HCT116 (cell line): ENCODE measurements around the gene TMEM242. TPM values are rescaled to one million over a fixed set of nuclear protein-coding genes. Genes with fewer than 3 reads are reported as not detected.

ENCODE experiments used
- ATAC-seq: fragments of 200-7000 bp; cut with Tn5 transposase; 2 replicates; pipeline ENCODE4 v1.9.1; 2020; ENCODE audit warnings: mild to moderate bottlenecking, moderate library complexity
- BruUV-seq: library from RNA; stranded (reverse); fragments of 400-500 nt; replicated peaks from 2 replicates; lab custom pipeline; 2021; lab: Mats Ljungman, UMichigan
- CTCF ChIA-PET: fragments of 300-600 bp; sonication (Branson Sonifier 250); formaldehyde crosslinking; loops from one replicate; lab custom pipeline; 2021; ENCODE audit warnings: antibody characterized with exemption; lab: Charles Lee
- POLR2A ChIA-PET: fragments of 300-600, 350-600 bp; sonication (Branson Sonifier 250); formaldehyde crosslinking; loops from one replicate; lab custom pipeline; 2021; ENCODE audit warnings: antibody characterized with exemption; lab: Charles Lee
- RAD21 ChIA-PET, 2 experiments: fragments of 300-600 bp; sonication (Branson Sonifier 250); formaldehyde crosslinking; loops; one replicate each; lab custom pipeline; 2023; ENCODE audit warnings: low total read pairs in 2 of 2; ENCODE audit not compliant: uncharacterized antibody in 2 of 2, unreplicated experiment in 2 of 2, low non-redundant PET in 1 of 2; lab: Charles Lee
- DNase-seq: peaks from one replicate; pipeline ENCODE4 v3.0.0-alpha.2; 2010; ENCODE audit warnings: low read depth, low spot score
- H2AFZ ChIP-seq: fragments of 200-600 bp; shearing (Covaris generic), sonication (generic); 2 replicates; pipeline ENCODE4 v1.6.1; 2017; ENCODE audit warnings: low read depth, mixed run types, mixed read lengths, antibody characterized with exemption, low read length; ENCODE audit not compliant: poor library complexity, severe bottlenecking
- H3K27ac ChIP-seq: 2 replicates; pipeline ENCODE4 v1.5.1; 2012; ENCODE audit warnings: low read depth, low read length
- H3K27me3 ChIP-seq: fragments of 200-600 bp; sonication (generic); 2 replicates; pipeline ENCODE4 v1.6.1; 2016; ENCODE audit warnings: mixed run types, low read length, mixed read lengths; ENCODE audit not compliant: insufficient read depth
- H3K36me3 ChIP-seq, 2 experiments: fragments of 200-500 bp in 1 of 2; fragments of 200-600 bp in 1 of 2; sonication (Bioruptor generic) in 1 of 2; sonication (generic) in 1 of 2; 2 replicates each; pipeline versions ENCODE4 v1.5.1 to v1.6.1; 2014 to 2016; ENCODE audit warnings: low read length in 2 of 2, inconsistent platforms in 1 of 2, mixed read lengths in 1 of 2, mixed run types in 1 of 2; ENCODE audit not compliant: insufficient read depth in 2 of 2, control insufficient read depth in 1 of 2
- H3K4me1 ChIP-seq, 2 experiments: fragments of 200-600 bp in 1 of 2; sonication (generic) in 1 of 2; 2 replicates each; pipeline versions ENCODE4 v1.5.1 to v1.6.1; 2012 to 2017; ENCODE audit warnings: low read length in 2 of 2, inconsistent platforms in 1 of 2, mild to moderate bottlenecking in 1 of 2, mixed read lengths in 1 of 2, mixed run types in 1 of 2, moderate library complexity in 1 of 2; ENCODE audit not compliant: insufficient read depth in 2 of 2, control insufficient read depth in 1 of 2
- H3K4me2 ChIP-seq: fragments of 200-600 bp; sonication (generic); 2 replicates; pipeline ENCODE4 v1.6.1; 2017; ENCODE audit warnings: mixed run types, low read length, mixed read lengths
- H3K4me3 ChIP-seq, 2 experiments: fragments of 200-600 bp in 1 of 2; sonication (generic) in 1 of 2; replicated peaks in 1 of 2; 2 replicates each; pipeline ENCODE4 v1.5.1; 2011 to 2016; ENCODE audit warnings: low read length in 2 of 2, control low read depth in 1 of 2, low read depth in 1 of 2, mild to moderate bottlenecking in 1 of 2, mixed read lengths in 1 of 2, mixed run types in 1 of 2
- H3K79me2 ChIP-seq: fragments of 200-600 bp; sonication (generic); 2 replicates; pipeline ENCODE4 v1.6.1; 2017; ENCODE audit warnings: mild to moderate bottlenecking, mixed run types, low read length, moderate library complexity, mixed read lengths; ENCODE audit not compliant: insufficient read depth
- H3K9ac ChIP-seq: fragments of 200-600 bp; sonication (generic); 2 replicates; pipeline ENCODE4 v1.6.1; 2016; ENCODE audit warnings: low read length, mixed read lengths
- H3K9me2 ChIP-seq: fragments of 200-600 bp; sonication (generic), shearing (Covaris generic); 2 replicates; pipeline ENCODE4 v1.6.1; 2017; ENCODE audit warnings: mixed run types, mild to moderate bottlenecking, moderate library complexity; ENCODE audit not compliant: insufficient read depth
- H3K9me3 ChIP-seq, 2 experiments: fragments of 200-500 bp in 1 of 2; fragments of 200-600 bp in 1 of 2; sonication (Bioruptor generic) in 1 of 2; sonication (generic) in 1 of 2; 2 replicates each; pipeline ENCODE4 v1.6.1; 2014 to 2017; ENCODE audit warnings: low read length in 2 of 2, mixed read lengths in 2 of 2, inconsistent platforms in 1 of 2, low read depth in 1 of 2, mild to moderate bottlenecking in 1 of 2, mixed run types in 1 of 2, moderate library complexity in 1 of 2; ENCODE audit not compliant: control insufficient read depth in 1 of 2, insufficient read depth in 1 of 2
- H4K20me1 ChIP-seq: fragments of 200-600 bp; sonication (generic), shearing (Covaris generic); 2 replicates; pipeline ENCODE4 v1.6.1; 2017; ENCODE audit warnings: mixed run types, mild to moderate bottlenecking, moderate library complexity; ENCODE audit not compliant: insufficient read depth
- CBX3 ChIP-seq: IDR thresholded peaks from 2 replicates; pipeline ENCODE4 v1.6.1; 2012; ENCODE audit warnings: low read depth
- EGR1 ChIP-seq: IDR thresholded peaks from 2 replicates; pipeline ENCODE4 v1.6.1; 2012; ENCODE audit warnings: low read depth
- ELF1 ChIP-seq: IDR thresholded peaks from 2 replicates; pipeline ENCODE4 v1.6.1; 2012; ENCODE audit warnings: low read depth, borderline replicate concordance
- EZH2 ChIP-seq: fragments of 200-600 bp; sonication (generic); IDR thresholded peaks from 2 replicates; pipeline ENCODE4 v1.6.1; 2017; ENCODE audit warnings: antibody characterized with exemption, mixed run types
- RAD21 ChIP-seq: IDR thresholded peaks from 2 replicates; pipeline ENCODE4 v1.6.1; 2012; ENCODE audit warnings: low read depth, mild to moderate bottlenecking
- SRF ChIP-seq: IDR thresholded peaks from 2 replicates; pipeline ENCODE4 v1.6.1; 2012; ENCODE audit warnings: low read depth
- YY1 ChIP-seq: IDR thresholded peaks from 2 replicates; pipeline ENCODE4 v1.6.1; 2011; ENCODE audit warnings: low read length, low read depth, moderate library complexity, mild to moderate bottlenecking; ENCODE audit not compliant: insufficient replicate concordance; ENCODE audit errors: extremely low read depth
- ZNF274 ChIP-seq: fragments of 200-500 bp; sonication (Bioruptor generic); IDR thresholded peaks from 2 replicates; pipeline ENCODE4 v1.6.1; 2014; ENCODE audit warnings: mild to moderate bottlenecking, low read depth, low read length, inconsistent platforms
- intact Hi-C: fragments of 100-400 bp; cut with micrococcal nuclease; formaldehyde crosslinking; loops from 2 replicates; pipeline ENCODE4 v1.10.0; 2022
- total RNA-seq: library from RNA; stranded (reverse); gene quantifications from one replicate; pipeline ENCODE4 v1.2.1, GENCODE V29; 2021; ENCODE audit not compliant: unreplicated experiment
- TF ChIP-seq, protein P1 (sequence below): IDR thresholded peaks from 2 replicates; pipeline ENCODE4 v1.6.1; 2012
- TF ChIP-seq, protein P2 (sequence below): IDR thresholded peaks from 2 replicates; pipeline ENCODE4 v1.6.1; 2011; ENCODE audit warnings: mild to moderate bottlenecking, low read length, moderate library complexity; ENCODE audit not compliant: insufficient replicate concordance; ENCODE audit errors: extremely low read depth
- TF ChIP-seq, protein P3 (sequence below): IDR thresholded peaks from 2 replicates; pipeline ENCODE4 v1.6.1; 2012
- TF ChIP-seq, protein P4 (sequence below), 3 experiments: fragments of 200-600 bp in 1 of 3; sonication (generic) in 1 of 3; IDR thresholded peaks in 2 of 3; conservative IDR thresholded peaks in 1 of 3; 2 replicates each; pipeline ENCODE4 v1.5.1; 2012 to 2017; ENCODE audit warnings: low read depth in 2 of 3, low read length in 2 of 3, antibody characterized with exemption in 1 of 3, borderline replicate concordance in 1 of 3, control low read depth in 1 of 3, mild to moderate bottlenecking in 1 of 3, mixed read lengths in 1 of 3, mixed run types in 1 of 3, moderate library complexity in 1 of 3; ENCODE audit not compliant: insufficient read depth in 1 of 3

The TMEM242 gene
- total RNA-seq, 1 experiment from 2014 or later = 11.6 TPM

DNA sequence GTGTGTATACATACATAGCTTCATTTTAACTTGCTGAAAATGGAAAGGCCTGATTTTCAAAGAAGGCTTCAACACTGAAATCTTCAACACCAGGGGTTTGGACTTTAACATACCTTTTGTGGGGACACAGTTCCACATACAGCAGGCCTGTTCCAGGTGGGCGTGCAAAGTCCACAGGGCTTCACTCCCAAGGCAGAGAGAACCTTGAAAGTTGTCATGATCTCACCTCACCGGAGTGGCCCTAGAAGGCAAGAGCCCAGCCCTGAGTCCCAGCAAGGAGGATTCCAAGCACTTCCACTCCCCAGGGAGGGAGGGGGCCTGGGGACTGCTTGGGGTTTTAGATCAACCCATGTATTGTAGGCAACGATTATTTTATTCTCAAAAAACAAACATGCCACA is 47.2 kb downstream of the TMEM242 start:
- Histone ChIP-seq H3K36me3 (no peaks in the 10 kb centered on the region), H3K27me3 (no peaks in the 10 kb centered on the region), H3K27ac (no peak overlapping the region), H3K4me1 (peaks cover 10 to 26% of the 10 kb centered on the region in 2 experiments; a peak in 3 of 4 replicates), H4K20me1 (no peaks in the 10 kb centered on the region), H3K79me2 (no peaks in the 10 kb centered on the region), H3K4me3 (no peak overlapping the region), H3K9ac (no peak overlapping the region), H3K9me2 (no peaks in the 10 kb centered on the region), H3K9me3 (no peaks in the 10 kb centered on the region), H3K4me2 (no peak overlapping the region), H2AFZ (no peak overlapping the region)
- intact Hi-C loops = loop anchor here (5.0 to 10.0 kb wide), 2 partner anchors 131 to 244 kb away; no protein-coding TSS in a partner anchor
- ChIA-PET CTCF (no interaction called here), POLR2A (no interaction called here), RAD21 (no interaction called here)
- TF ChIP-seq, protein P1, sequence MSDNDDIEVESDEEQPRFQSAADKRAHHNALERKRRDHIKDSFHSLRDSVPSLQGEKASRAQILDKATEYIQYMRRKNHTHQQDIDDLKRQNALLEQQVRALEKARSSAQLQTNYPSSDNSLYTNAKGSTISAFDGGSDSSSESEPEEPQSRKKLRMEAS = no peak
- TF ChIP-seq ZNF274 (no peak), EZH2 (no peak), EGR1 (no peak), RAD21 (no peak), YY1 (no peak), ELF1 (no peak), CBX3 (no peak), SRF (no peak)
- TF ChIP-seq, protein P2, sequence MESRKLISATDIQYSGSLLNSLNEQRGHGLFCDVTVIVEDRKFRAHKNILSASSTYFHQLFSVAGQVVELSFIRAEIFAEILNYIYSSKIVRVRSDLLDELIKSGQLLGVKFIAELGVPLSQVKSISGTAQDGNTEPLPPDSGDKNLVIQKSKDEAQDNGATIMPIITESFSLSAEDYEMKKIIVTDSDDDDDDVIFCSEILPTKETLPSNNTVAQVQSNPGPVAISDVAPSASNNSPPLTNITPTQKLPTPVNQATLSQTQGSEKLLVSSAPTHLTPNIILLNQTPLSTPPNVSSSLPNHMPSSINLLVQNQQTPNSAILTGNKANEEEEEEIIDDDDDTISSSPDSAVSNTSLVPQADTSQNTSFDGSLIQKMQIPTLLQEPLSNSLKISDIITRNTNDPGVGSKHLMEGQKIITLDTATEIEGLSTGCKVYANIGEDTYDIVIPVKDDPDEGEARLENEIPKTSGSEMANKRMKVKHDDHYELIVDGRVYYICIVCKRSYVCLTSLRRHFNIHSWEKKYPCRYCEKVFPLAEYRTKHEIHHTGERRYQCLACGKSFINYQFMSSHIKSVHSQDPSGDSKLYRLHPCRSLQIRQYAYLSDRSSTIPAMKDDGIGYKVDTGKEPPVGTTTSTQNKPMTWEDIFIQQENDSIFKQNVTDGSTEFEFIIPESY = no peak
- TF ChIP-seq, protein P3, sequence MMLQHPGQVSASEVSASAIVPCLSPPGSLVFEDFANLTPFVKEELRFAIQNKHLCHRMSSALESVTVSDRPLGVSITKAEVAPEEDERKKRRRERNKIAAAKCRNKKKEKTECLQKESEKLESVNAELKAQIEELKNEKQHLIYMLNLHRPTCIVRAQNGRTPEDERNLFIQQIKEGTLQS = no peak
- TF ChIP-seq, protein P4, sequence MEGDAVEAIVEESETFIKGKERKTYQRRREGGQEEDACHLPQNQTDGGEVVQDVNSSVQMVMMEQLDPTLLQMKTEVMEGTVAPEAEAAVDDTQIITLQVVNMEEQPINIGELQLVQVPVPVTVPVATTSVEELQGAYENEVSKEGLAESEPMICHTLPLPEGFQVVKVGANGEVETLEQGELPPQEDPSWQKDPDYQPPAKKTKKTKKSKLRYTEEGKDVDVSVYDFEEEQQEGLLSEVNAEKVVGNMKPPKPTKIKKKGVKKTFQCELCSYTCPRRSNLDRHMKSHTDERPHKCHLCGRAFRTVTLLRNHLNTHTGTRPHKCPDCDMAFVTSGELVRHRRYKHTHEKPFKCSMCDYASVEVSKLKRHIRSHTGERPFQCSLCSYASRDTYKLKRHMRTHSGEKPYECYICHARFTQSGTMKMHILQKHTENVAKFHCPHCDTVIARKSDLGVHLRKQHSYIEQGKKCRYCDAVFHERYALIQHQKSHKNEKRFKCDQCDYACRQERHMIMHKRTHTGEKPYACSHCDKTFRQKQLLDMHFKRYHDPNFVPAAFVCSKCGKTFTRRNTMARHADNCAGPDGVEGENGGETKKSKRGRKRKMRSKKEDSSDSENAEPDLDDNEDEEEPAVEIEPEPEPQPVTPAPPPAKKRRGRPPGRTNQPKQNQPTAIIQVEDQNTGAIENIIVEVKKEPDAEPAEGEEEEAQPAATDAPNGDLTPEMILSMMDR (IDR thresholded peaks at IDR 0.05 in 2 of 3, conservative IDR thresholded peaks at IDR 0.05 in 1 of 3; ENCODE audit: borderline replicate concordance in 1 of 3, insufficient read depth in 1 of 3, low read depth in 2 of 3, low read length in 2 of 3) = no peak
- DNase-seq = no peak
- BruUV-seq = no TSS peak
- ATAC-seq = no peak
